Measurements from ENCODE around the gene NOP58. TPM values are rescaled to one million over a fixed set of nuclear protein-coding genes. Genes with fewer than 3 reads are reported as not detected.
"Not testable (repeated sequence)": the region's sequence is repeated elsewhere in the genome, so short reads cannot be mapped to it uniquely, and the experiment has no call there.

NOP58 gene
- total RNA-seq, 4 donors from 2014 or later = 18.6 to 93.3 (median 53.6) TPM

DNA sequence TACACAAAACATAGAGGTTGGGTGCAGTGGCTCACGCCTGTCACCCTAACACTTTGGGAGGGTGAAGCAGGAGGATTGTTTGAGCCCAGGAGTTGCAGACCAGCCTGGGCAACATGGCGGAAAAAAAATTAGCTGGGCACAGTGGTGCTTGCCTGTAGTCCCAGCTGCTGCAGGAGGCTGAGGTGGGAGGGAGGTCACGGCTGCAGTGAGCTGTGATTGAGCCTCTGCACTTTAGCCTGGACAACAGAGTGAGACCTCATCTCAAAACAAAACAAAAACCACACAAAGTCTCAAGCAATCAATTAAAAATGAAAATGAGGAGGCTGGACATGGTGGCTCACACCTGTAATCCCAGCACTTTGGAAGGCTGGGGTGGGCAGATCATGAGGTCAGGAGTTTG lies 4.9 kb downstream of the NOP58 start:
- Histone ChIP-seq H3K36me3 (peaks cover 0 to 4% (median 0%) of the 10 kb centered on the region in 3 donors), H3K27ac (no peak overlapping the region), H3K4me1 (peaks cover 0 to 34% (median 3%) of the 10 kb centered on the region in 4 donors), H3K27me3 (no peaks in the 10 kb centered on the region), H3K4me3 (no peak overlapping the region), H3K9me3 (no peaks in the 10 kb centered on the region)
- no peak for DNase-seq
- TF ChIP-seq, protein P1, sequence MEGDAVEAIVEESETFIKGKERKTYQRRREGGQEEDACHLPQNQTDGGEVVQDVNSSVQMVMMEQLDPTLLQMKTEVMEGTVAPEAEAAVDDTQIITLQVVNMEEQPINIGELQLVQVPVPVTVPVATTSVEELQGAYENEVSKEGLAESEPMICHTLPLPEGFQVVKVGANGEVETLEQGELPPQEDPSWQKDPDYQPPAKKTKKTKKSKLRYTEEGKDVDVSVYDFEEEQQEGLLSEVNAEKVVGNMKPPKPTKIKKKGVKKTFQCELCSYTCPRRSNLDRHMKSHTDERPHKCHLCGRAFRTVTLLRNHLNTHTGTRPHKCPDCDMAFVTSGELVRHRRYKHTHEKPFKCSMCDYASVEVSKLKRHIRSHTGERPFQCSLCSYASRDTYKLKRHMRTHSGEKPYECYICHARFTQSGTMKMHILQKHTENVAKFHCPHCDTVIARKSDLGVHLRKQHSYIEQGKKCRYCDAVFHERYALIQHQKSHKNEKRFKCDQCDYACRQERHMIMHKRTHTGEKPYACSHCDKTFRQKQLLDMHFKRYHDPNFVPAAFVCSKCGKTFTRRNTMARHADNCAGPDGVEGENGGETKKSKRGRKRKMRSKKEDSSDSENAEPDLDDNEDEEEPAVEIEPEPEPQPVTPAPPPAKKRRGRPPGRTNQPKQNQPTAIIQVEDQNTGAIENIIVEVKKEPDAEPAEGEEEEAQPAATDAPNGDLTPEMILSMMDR (IDR thresholded peaks at IDR 0.05) = no peak
- TF ChIP-seq POLR2A (IDR thresholded peaks at IDR 0.05) = no peak

GRCh38 chr2:202276078-202276720 lies 10.6 kb downstream of the NOP58 start:
- not testable (repeated sequence) for DNase-seq, H3K9me3 ChIP-seq, H3K4me3 ChIP-seq, H3K4me1 ChIP-seq, H3K27me3 ChIP-seq, H3K27ac ChIP-seq
- peaks cover 0 to 27% (median 0%) of the 10 kb centered on the region in 3 donors for H3K36me3 ChIP-seq

GRCh38 chr2:202278036-202278760 lies 12.6 kb downstream of the NOP58 start:
- H3K4me1 ChIP-seq = peaks cover 0 to 3% (median 0%) of the 10 kb centered on the region in 4 donors
- TF ChIP-seq POLR2A (IDR thresholded peaks at IDR 0.05) = no peak
- TF ChIP-seq, protein P1 (IDR thresholded peaks at IDR 0.05) = no peak
- H3K27me3 ChIP-seq = no peaks in the 10 kb centered on the region
- H3K4me3 ChIP-seq = no peak overlapping the region
- no peaks in the 10 kb centered on the region for H3K9me3 ChIP-seq
- no peak for DNase-seq
- H3K27ac ChIP-seq = no peak overlapping the region
- H3K36me3 ChIP-seq = peaks cover 0 to 45% (median 0%) of the 10 kb centered on the region in 3 donors

DNA sequence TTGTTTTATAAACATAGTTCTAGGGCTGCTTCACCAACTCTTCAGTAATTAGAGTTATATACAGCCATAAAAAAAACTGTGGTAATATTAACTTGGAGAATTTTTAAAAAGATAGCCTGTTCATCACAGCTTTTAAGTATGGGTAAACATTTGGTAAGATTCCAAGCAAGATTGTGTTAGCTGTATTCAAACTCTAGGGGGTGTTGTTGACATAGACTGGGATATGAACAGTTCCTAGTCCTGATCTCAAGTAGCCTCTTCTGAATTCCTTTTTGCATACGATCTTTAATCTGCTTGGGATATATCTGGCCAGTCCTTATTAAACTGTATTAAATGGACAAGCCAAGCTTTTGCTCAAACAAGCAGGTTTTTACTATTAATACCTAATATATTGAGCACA lies 13.4 kb downstream of the NOP58 start:
- no peaks in the 10 kb centered on the region for H3K27me3 ChIP-seq
- no peak for TF ChIP-seq POLR2A (IDR thresholded peaks at IDR 0.05)
- TF ChIP-seq, protein P1 (IDR thresholded peaks at IDR 0.05) = peak in 4 of 6 experiments; percentile 36 to 53 (median 52)
- H3K4me3 ChIP-seq = no peak overlapping the region
- peaks cover 0 to 3% (median 0%) of the 10 kb centered on the region in 4 donors for H3K4me1 ChIP-seq
- H3K9me3 ChIP-seq = no peaks in the 10 kb centered on the region
- H3K36me3 ChIP-seq = peaks cover 0 to 53% (median 0%) of the 10 kb centered on the region in 3 donors
- no peak for DNase-seq
- H3K27ac ChIP-seq = no peak overlapping the region

- H3K27me3 ChIP-seq = no peaks in the 10 kb centered on the region
- TF ChIP-seq, protein P1 (IDR thresholded peaks at IDR 0.05) = no peak
- TF ChIP-seq POLR2A (IDR thresholded peaks at IDR 0.05) = no peak
Measured at GRCh38 chr2:202286595-202286994, 21.0 kb downstream of the NOP58 start.

More at GRCh38 chr2:202286595-202286994, 21.0 kb downstream of the NOP58 start:
- Histone ChIP-seq H3K4me1 (no peaks in the 10 kb centered on the region), H3K9me3 (no peaks in the 10 kb centered on the region), H3K27ac (no peak overlapping the region), H3K36me3 (peaks cover 0 to 90% (median 0%) of the 10 kb centered on the region in 3 donors), H3K4me3 (no peak overlapping the region)
- no peak for DNase-seq
